HepG2 (cell line): Measurements from ENCODE around the gene PPP4R3A. TPM values are rescaled to one million over a fixed set of nuclear protein-coding genes. Genes with fewer than 3 reads are reported as not detected.

Experiments
- AKNA ChIP-seq: sonication (generic); formaldehyde crosslinking; IDR thresholded peaks from 2 replicates; pipeline ENCODE4 v1.4.0; 2020; ENCODE audit warnings: missing genetic modification reagents, borderline replicate concordance
- KLF6 ChIP-seq: IDR thresholded peaks from 2 replicates; pipeline ENCODE4 v1.8.0; 2016; ENCODE audit warnings: missing biosample characterization, missing genetic modification reagents
- ZNF20 ChIP-seq: sonication (generic); formaldehyde crosslinking; IDR thresholded peaks from 2 replicates; pipeline ENCODE4 v1.4.0; 2020; ENCODE audit warnings: mild to moderate bottlenecking, moderate library complexity, missing genetic modification reagents
- ZNF557 ChIP-seq: sonication (generic); formaldehyde crosslinking; IDR thresholded peaks from 2 replicates; pipeline ENCODE4 v1.4.0; 2020; ENCODE audit warnings: missing genetic modification reagents
- ZNF687 ChIP-seq: sonication (generic); formaldehyde crosslinking; IDR thresholded peaks from 2 replicates; pipeline ENCODE4 v1.5.1; 2020; ENCODE audit warnings: mild to moderate bottlenecking, missing genetic modification reagents, moderate library complexity
- ZNF749 ChIP-seq: sonication (generic); formaldehyde crosslinking; IDR thresholded peaks from 2 replicates; pipeline ENCODE4 v1.8.0; 2022; ENCODE audit warnings: mild to moderate bottlenecking, missing genetic modification reagents, moderate library complexity, borderline replicate concordance
- ZNF784 ChIP-seq: sonication (generic); formaldehyde crosslinking; IDR thresholded peaks from 2 replicates; pipeline ENCODE4 v1.5.1; 2020; ENCODE audit warnings: missing genetic modification reagents, mild to moderate bottlenecking, borderline replicate concordance
- ZNF839 ChIP-seq: sonication (generic); formaldehyde crosslinking; IDR thresholded peaks from 2 replicates; pipeline ENCODE4 v1.4.0; 2020; ENCODE audit warnings: missing genetic modification reagents, mild to moderate bottlenecking, borderline replicate concordance
- polyA plus RNA-seq, 8 experiments: library from polyadenylated mRNA; depleted of rRNA in 3 of 8; stranded (reverse) in 7 of 8; unstranded in 1 of 8; fragments of >200 nt; fragmentation: Illumina TruSeq in 4 of 8; extraction: Trizol in 4 of 8; gene quantifications; 2 replicates each; pipeline versions ENCODE4 v1.2.1 to v1.2.3, GENCODE V29; 2011 to 2016; ENCODE audit warnings: low read depth in 4 of 8, missing spikeins in 1 of 8, mixed read lengths in 1 of 8; ENCODE audit not compliant: insufficient read depth in 1 of 8
- total RNA-seq, 5 experiments: library from RNA; depleted of rRNA; stranded (reverse); fragments of >200 nt; fragmentation: Illumina TruSeq; extraction: Trizol; gene quantifications; 2 replicates each; pipeline ENCODE4 v1.2.3, GENCODE V29; 2016; ENCODE audit warnings: low read depth in 1 of 5
- TF ChIP-seq, protein P1 (sequence below): sonication (generic); formaldehyde crosslinking; IDR thresholded peaks from 2 replicates; pipeline ENCODE4 v1.8.0; 2022; ENCODE audit warnings: missing genetic modification reagents, mild to moderate bottlenecking, moderate library complexity, borderline replicate concordance
- TF ChIP-seq, protein P2 (sequence below): sonication (generic); formaldehyde crosslinking; IDR thresholded peaks from 2 replicates; pipeline ENCODE4 v1.4.0; 2020; ENCODE audit warnings: missing genetic modification reagents
- TF ChIP-seq, protein P3 (sequence below): sonication (generic); formaldehyde crosslinking; IDR thresholded peaks from 2 replicates; pipeline ENCODE4 v1.8.0; 2022; ENCODE audit warnings: mild to moderate bottlenecking, missing genetic modification reagents, moderate library complexity

PPP4R3A gene
- total and polyA plus RNA-seq, 2 of the 13 experiments (the other 11 are each of a cell fraction or from before 2014, with no cell fraction given), result 22.5 to 57.4 TPM

GRCh38 chr14:91509083-91509877 is 830 bp downstream of the PPP4R3A start (continued):
- TF ChIP-seq ZNF687 (CRISPR knock-in tag), result peak; percentile 43
- TF ChIP-seq ZNF20 (CRISPR knock-in tag), result no peak
- no peak for TF ChIP-seq AKNA
- TF ChIP-seq ZNF557 (CRISPR knock-in tag), result no peak
- TF ChIP-seq ZNF784 (CRISPR knock-in tag), result no peak; the same call in 1 of the 2 replicates
- TF ChIP-seq ZNF749 (CRISPR knock-in tag), result no peak
- TF ChIP-seq, protein P1, sequence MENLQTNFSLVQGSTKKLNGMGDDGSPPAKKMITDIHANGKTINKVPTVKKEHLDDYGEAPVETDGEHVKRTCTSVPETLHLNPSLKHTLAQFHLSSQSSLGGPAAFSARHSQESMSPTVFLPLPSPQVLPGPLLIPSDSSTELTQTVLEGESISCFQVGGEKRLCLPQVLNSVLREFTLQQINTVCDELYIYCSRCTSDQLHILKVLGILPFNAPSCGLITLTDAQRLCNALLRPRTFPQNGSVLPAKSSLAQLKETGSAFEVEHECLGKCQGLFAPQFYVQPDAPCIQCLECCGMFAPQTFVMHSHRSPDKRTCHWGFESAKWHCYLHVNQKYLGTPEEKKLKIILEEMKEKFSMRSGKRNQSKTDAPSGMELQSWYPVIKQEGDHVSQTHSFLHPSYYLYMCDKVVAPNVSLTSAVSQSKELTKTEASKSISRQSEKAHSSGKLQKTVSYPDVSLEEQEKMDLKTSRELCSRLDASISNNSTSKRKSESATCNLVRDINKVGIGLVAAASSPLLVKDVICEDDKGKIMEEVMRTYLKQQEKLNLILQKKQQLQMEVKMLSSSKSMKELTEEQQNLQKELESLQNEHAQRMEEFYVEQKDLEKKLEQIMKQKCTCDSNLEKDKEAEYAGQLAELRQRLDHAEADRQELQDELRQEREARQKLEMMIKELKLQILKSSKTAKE, result 0 out of 2 replicates have a peak, but pooled peaks have one; percentile 17
- no peak for TF ChIP-seq KLF6 (CRISPR knock-in tag)
- TF ChIP-seq, protein P2, sequence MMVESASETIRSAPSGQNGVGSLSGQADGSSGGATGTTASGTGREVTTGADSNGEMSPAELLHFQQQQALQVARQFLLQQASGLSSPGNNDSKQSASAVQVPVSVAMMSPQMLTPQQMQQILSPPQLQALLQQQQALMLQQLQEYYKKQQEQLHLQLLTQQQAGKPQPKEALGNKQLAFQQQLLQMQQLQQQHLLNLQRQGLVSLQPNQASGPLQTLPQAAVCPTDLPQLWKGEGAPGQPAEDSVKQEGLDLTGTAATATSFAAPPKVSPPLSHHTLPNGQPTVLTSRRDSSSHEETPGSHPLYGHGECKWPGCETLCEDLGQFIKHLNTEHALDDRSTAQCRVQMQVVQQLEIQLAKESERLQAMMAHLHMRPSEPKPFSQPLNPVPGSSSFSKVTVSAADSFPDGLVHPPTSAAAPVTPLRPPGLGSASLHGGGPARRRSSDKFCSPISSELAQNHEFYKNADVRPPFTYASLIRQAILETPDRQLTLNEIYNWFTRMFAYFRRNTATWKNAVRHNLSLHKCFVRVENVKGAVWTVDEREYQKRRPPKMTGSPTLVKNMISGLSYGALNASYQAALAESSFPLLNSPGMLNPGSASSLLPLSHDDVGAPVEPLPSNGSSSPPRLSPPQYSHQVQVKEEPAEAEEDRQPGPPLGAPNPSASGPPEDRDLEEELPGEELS (CRISPR knock-in tag), result peak; percentile 54
- TF ChIP-seq, protein P3, sequence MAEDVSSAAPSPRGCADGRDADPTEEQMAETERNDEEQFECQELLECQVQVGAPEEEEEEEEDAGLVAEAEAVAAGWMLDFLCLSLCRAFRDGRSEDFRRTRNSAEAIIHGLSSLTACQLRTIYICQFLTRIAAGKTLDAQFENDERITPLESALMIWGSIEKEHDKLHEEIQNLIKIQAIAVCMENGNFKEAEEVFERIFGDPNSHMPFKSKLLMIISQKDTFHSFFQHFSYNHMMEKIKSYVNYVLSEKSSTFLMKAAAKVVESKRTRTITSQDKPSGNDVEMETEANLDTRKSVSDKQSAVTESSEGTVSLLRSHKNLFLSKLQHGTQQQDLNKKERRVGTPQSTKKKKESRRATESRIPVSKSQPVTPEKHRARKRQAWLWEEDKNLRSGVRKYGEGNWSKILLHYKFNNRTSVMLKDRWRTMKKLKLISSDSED, result no peak
- no peak for TF ChIP-seq ZNF839 (CRISPR knock-in tag)
